ENCODE data around the gene MYL3. TPM values are rescaled to one million over a fixed set of nuclear protein-coding genes. Genes with fewer than 3 reads are reported as not detected.

The MYL3 gene
- total and polyA plus RNA-seq, 2 of the 4 experiments (the other 2 are of a cell fraction) = 0.09 TPM; not detected in 1

GRCh38 chr3:46866720-46867549, 3.7 kb upstream of the MYL3 start:
- no peak overlapping the region for H2BK20ac ChIP-seq (ENCODE audit: low read depth, low read length)
- H3K4me1 ChIP-seq (ENCODE audit: control insufficient read depth, insufficient read depth, low read length) = no peaks in the 10 kb centered on the region; the same call in 1 of the 2 replicates
- H2BK15ac ChIP-seq (ENCODE audit: low read depth, low read length) = no peak overlapping the region
- no peaks in the 10 kb centered on the region for H3K9me3 ChIP-seq (ENCODE audit: control insufficient read depth, insufficient read depth, low read length)
- no peaks in the 10 kb centered on the region for H4K20me1 ChIP-seq (ENCODE audit: insufficient read depth, low read length)
- H3K4ac ChIP-seq (ENCODE audit: low read depth, low read length) = no peak overlapping the region
- intact Hi-C loops (cut with micrococcal nuclease) (loop anchor here (1.0 to 5.0 kb wide), 3 partner anchors 28 to 505 kb away; no protein-coding TSS in a partner anchor), in situ Hi-C loops (cut with MboI; ENCODE audit: low sequenced_read_pairs) (no loop called here), dilution Hi-C loops (cut with HindIII; ENCODE audit: low sequenced_read_pairs, unreplicated experiment) (no loop called here)
- no peak overlapping the region for H2AK9ac ChIP-seq (replicated peaks; ENCODE audit: low read depth, low read length, poor library complexity)
- H3K23ac ChIP-seq (ENCODE audit: low read depth, low read length) = no peak overlapping the region
- no peak overlapping the region for H3K27ac ChIP-seq (ENCODE audit: insufficient read depth, low read length)
- no peaks in the 10 kb centered on the region for H3K79me1 ChIP-seq (ENCODE audit: low read depth in 1 of 2, low read length in 2 of 2)
- no peak overlapping the region for H3K4me3 ChIP-seq (ENCODE audit: insufficient read depth, low read depth, low read length)
- TF ChIP-seq MXI1 (IDR thresholded peaks at IDR 0.05; ENCODE audit: borderline replicate concordance, low read depth, low read length) (no peak), CTCF (conservative IDR thresholded peaks at IDR 0.05; ENCODE audit: low read depth, low read length) (peak; percentile 78), FOS (IDR thresholded peaks at IDR 0.05; ENCODE audit: low read depth, low read length) (no peak), SMC3 (IDR thresholded peaks at IDR 0.05; ENCODE audit: low read depth, low read length) (peak; percentile 82), MAFK (IDR thresholded peaks at IDR 0.05; ENCODE audit: low read depth, low read length) (no peak), USF2 (IDR thresholded peaks at IDR 0.05; ENCODE audit: low read depth, low read length) (no peak), RCOR1 (IDR thresholded peaks at IDR 0.05; ENCODE audit: insufficient replicate concordance, low read length) (no peak), POLR2A (IDR thresholded peaks at IDR 0.05; ENCODE audit: low read depth, low read length) (no peak), ELK1 (IDR thresholded peaks at IDR 0.05; ENCODE audit: borderline replicate concordance, low read depth, low read length) (no peak), NFE2L2 (IDR thresholded peaks at IDR 0.05; ENCODE audit: low read depth, low read length) (no peak), BHLHE40 (IDR thresholded peaks at IDR 0.05; ENCODE audit: low read depth, low read length) (no peak), CHD1 (IDR thresholded peaks at IDR 0.05; ENCODE audit: low read depth, low read length) (no peak), CEBPB (IDR thresholded peaks at IDR 0.05; ENCODE audit: low read depth, low read length) (no peak), RFX5 (IDR thresholded peaks at IDR 0.05; ENCODE audit: low read depth, low read length) (no peak), RAD21 (IDR thresholded peaks at IDR 0.05; ENCODE audit: low read length) (peak; percentile 69)
- no peak overlapping the region for H4K8ac ChIP-seq (ENCODE audit: low read depth in 2 of 2, low read length in 2 of 2)
- H3K56ac ChIP-seq (ENCODE audit: extremely low read depth, insufficient read depth, low read length) = no peak overlapping the region
- H4K5ac ChIP-seq (ENCODE audit: low read depth, low read length) = no peak overlapping the region
- H3K9ac ChIP-seq (ENCODE audit: low read depth, low read length) = no peak overlapping the region
- H2BK5ac ChIP-seq (ENCODE audit: low read depth, low read length, poor library complexity, severe bottlenecking) = no peak overlapping the region
- no peak overlapping the region for H3K4me2 ChIP-seq (ENCODE audit: low read depth, low read length)
- ATAC-seq (ENCODE audit: low read depth) (peak; percentile 68), DNase-seq (peak; percentile 21)
- H3K9me1 ChIP-seq (ENCODE audit: insufficient read depth, low read length) = no peaks in the 10 kb centered on the region; the same call in 1 of the 2 replicates
- ChIA-PET POLR2A (ENCODE audit: unreplicated experiment) (no interaction called here), CTCF (no interaction called here)
- H3K36me3 ChIP-seq (ENCODE audit: control insufficient read depth, insufficient read depth, low read length) = no peaks in the 10 kb centered on the region
- H4K91ac ChIP-seq (ENCODE audit: insufficient read depth, low read depth, low read length) = no peak overlapping the region
- BruUV-seq (replicated peaks) = no TSS peak
- WGBS, 2 experiments (ENCODE audit: extremely low coverage in 2 of 2, insufficient read length in 1 of 2) = 26% methylated on average over 3 of the region's 15 CpGs; no CpG with 5 or more reads in 1 of the 2 experiments
- peaks cover 48% of the 10 kb centered on the region for H3K27me3 ChIP-seq (ENCODE audit: control insufficient read depth, insufficient read depth, low read length)
- no peak overlapping the region for H2BK120ac ChIP-seq (ENCODE audit: low read depth, low read length)
- H2AFZ ChIP-seq (replicated peaks; ENCODE audit: low read length, poor library complexity) = peak overlapping the region; percentile 56
- no peak overlapping the region for H2AK5ac ChIP-seq (ENCODE audit: low read depth, low read length)
- H3K14ac ChIP-seq (replicated peaks; ENCODE audit: low read depth, low read length) = no peak overlapping the region
- no peak overlapping the region for H3K18ac ChIP-seq (ENCODE audit: low read depth, low read length)
